ENCODE data around the gene NEGR1.
A peak's percentile ranks its signal among the peaks of the same experiment; 100 is the strongest.

Gene NEGR1

GRCh38 chr1:71565831-71566230, 716.5 kb downstream of the NEGR1 start:
- no peak for TF ChIP-seq CTCF (IDR thresholded peaks at IDR 0.05; ENCODE audit: low read depth, low read length)
- no peak for DNase-seq (ENCODE audit: low read depth in 2 of 2)
- no peak overlapping the region for H3K4me3 ChIP-seq (replicated peaks in 1 of 2; ENCODE audit: low read depth in 2 of 2, low read length in 2 of 2)

GRCh38 chr1:71565262-71565661, 717.1 kb downstream of the NEGR1 start:
- peak in 1 of 2 donors; percentile 41 for DNase-seq (ENCODE audit: low read depth in 2 of 2)

GRCh38 chr1:71562298-71562697, 720.0 kb downstream of the NEGR1 start:
- no peak for DNase-seq (ENCODE audit: low read depth in 2 of 2)
- no peak for TF ChIP-seq CTCF (IDR thresholded peaks at IDR 0.05; ENCODE audit: low read depth, low read length)
- H3K4me3 ChIP-seq (replicated peaks in 1 of 2; ENCODE audit: low read depth in 2 of 2, low read length in 2 of 2) = no peak overlapping the region

More at GRCh38 chr1:71565262-71565661, 717.1 kb downstream of the NEGR1 start:
- no peak for TF ChIP-seq CTCF (IDR thresholded peaks at IDR 0.05; ENCODE audit: low read depth, low read length)
- H3K4me3 ChIP-seq (replicated peaks in 1 of 2; ENCODE audit: low read depth in 2 of 2, low read length in 2 of 2) = no peak overlapping the region

- H3K4me3 ChIP-seq (replicated peaks in 1 of 2; ENCODE audit: low read depth in 2 of 2, low read length in 2 of 2) = no peak overlapping the region
- peak; percentile 77 for DNase-seq (ENCODE audit: low read depth in 2 of 2)
- TF ChIP-seq CTCF (IDR thresholded peaks at IDR 0.05; ENCODE audit: low read depth, low read length) = no peak
Observed at GRCh38 chr1:71561729-71562128, 720.6 kb downstream of the NEGR1 start.

- DNase-seq (ENCODE audit: low read depth in 2 of 2) = peak; percentile 16 to 47
- TF ChIP-seq CTCF (IDR thresholded peaks at IDR 0.05; ENCODE audit: low read depth, low read length) = no peak
Observed at GRCh38 chr1:71561206-71561605, 721.1 kb downstream of the NEGR1 start.

GRCh38 chr1:71559880-71560279, 722.5 kb downstream of the NEGR1 start:
- no peak overlapping the region for H3K4me3 ChIP-seq (replicated peaks in 1 of 2; ENCODE audit: low read depth in 2 of 2, low read length in 2 of 2)
- no peak for DNase-seq (ENCODE audit: low read depth in 2 of 2)
- no peak for TF ChIP-seq CTCF (IDR thresholded peaks at IDR 0.05; ENCODE audit: low read depth, low read length)

More at GRCh38 chr1:71561206-71561605, 721.1 kb downstream of the NEGR1 start:
- no peak overlapping the region for H3K4me3 ChIP-seq (replicated peaks in 1 of 2; ENCODE audit: low read depth in 2 of 2, low read length in 2 of 2)

GRCh38 chr1:71557138-71557537, 725.2 kb downstream of the NEGR1 start:
- no peak overlapping the region for H3K4me3 ChIP-seq (replicated peaks in 1 of 2; ENCODE audit: low read depth in 2 of 2, low read length in 2 of 2)
- peak in 1 of 2 donors; percentile 56 for DNase-seq (ENCODE audit: low read depth in 2 of 2)
- no peak for TF ChIP-seq CTCF (IDR thresholded peaks at IDR 0.05; ENCODE audit: low read depth, low read length)

Measured in cardiac fibroblast (primary cell).